COLO829 (cell line): Measurements from ENCODE around the gene RNF223.

Experiments used
- DNase-seq: peaks from one replicate; pipeline ENCODE4 v3.0.0; 2012; ENCODE audit warnings: low spot score

RNF223 gene

DNA sequence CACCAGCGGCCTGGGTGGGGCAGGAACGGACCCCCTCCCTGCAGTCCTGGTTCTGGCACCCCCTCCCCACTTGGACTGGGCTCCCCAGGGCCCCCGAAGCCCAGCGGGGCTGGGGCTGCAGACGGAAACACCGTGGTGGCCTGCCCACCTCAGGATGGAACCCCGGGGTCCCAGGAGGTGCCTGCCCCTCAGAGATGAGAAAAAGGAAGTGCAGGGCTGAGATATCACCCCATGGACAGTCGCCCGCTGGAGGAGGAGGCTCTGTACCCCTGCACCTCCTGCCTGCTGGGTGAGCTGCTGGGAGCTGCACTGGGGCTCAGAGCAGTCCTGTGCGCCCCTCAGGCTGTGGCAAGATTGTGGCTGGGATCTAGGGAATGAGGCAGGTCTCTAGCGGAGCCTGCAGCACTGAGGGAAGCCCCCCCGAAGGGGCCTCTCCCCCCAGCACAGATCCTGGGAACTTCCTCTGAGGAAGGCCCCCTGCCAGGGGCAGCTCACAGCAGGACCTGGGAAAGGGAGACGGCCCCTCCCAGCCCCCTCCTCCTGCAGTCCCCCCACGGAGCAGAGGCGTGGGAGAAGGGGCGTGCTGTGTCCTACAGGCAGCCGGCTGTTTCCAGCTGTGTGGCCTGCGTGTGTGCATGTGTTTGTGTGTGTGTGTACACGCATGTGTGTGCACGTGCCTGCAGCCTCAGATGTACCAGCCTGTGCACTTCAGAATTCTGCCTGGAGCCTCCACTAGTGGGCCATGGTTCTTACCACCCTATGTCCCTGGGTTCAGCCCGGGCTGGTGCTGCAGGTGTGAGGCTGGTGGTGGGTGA lies 47.3 kb downstream of the RNF223 start:
- no peak for DNase-seq

DNA sequence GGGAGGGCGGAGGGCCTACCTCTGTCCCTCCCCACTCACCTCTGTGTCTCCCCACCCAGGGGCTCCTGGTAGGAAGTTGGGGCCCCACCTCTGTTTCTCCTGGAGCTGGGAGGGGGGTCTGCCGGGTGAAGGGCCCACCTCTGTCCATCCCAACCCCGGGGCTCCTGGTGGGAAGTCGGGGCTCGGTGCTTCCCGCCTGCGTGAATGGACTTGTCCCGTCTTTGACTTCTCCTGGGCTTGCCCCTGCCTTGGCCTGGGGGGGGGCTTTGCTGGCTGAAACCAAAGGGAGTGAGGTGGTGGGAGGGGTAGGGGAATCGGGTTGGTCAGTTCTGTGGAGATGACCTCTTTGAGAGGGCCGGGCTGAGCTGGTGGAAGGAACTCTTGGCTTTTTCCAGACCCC lies 48.4 kb downstream of the RNF223 start:
- DNase-seq = no peak

DNA sequence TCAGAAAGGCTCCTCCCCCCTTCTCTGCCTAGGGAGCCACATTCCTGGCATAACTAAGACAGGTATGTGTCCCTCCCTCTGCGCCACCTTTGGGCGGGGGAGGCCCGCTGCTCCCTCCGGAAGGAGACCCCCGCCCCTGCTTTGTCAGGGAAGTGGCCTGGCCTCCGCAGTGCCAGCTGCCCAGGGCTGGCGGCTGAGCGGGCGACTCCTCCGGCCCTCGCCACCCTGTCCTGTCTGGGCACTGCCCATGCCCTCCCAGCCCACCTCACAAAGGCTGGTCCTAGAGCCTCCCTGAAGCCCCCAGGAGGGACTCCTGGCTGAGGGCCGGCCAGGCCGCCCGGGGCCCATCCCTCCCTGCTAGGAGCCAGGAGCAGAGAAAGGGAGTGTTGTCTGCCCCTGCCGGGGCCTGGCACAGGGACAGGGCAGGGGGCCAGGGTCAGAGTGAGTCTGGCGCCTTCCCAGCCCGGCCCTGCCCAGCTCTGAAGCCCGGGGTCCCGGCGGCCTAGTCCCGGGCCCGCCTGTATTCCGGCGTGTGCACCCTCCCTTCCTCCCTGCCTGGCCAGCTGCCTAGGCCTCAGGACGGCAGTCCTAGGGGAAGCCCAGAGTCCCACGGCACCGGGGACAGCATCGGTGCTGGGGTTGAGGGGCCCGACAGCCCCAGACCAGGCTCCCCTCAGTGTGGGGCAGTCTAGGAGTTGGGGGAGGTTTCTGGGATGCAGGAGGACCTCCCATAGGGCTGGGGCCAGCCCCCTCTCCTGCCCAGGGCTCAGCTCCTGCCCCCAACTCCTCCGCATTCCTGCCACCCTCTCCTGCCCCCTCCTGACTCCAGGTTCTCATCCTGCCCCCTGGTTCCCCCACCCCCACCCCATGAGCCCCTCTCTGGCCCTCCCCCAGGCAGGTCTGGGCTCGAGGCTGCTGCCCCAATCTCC lies 49.1 kb downstream of the RNF223 start:
- no peak for DNase-seq

DNA sequence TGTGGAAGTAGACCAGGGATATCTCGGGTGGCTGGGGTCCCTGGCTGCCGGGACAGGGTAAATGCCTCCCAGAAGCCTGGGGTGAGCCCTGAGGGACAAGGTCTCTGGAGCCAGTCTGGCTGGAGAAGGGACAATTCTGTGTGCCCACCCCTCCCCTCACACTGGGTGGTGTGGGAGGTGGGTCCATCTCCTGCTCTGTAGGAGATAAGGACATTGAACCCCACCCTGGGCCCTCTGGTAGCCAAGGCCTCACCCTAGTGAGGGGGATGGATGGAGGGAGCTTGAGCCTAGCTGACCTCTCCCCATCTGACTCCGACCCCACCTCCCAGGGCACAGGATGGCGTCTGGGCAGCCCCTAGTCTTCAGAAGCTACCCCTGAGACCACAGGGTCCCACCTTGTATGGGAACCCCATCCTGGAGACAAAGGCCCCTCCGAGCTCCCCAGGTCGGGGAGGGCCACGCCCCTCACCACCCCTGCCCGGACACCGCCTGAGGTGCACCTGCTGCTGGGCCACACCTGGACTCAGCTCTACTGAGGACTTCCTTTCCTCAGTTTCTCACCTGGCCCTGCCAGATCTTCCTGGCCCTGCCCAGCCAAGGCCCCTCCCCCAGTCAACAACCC lies 49.8 kb downstream of the RNF223 start:
- no peak for DNase-seq

DNA sequence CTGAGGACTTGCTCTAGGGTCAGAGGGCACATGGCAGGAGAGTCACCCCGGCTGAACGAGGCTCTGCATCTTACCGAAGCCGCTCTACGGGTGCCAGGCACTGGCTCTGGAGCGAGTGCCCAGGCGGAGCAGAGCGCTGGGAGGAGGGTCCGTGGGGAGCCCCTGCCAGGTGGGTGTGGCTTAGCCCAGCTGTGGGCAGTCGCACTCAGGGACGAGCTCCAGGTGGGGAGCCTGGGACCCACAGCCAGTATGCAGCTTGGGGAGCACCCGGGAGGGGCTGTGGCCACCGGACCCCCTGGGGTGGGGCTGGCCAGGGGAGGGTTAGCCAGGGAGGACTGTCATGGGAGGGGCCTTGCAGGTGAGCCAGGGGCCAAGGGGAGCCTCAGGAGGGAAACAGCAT lies 50.4 kb downstream of the RNF223 start:
- no peak for DNase-seq

DNA sequence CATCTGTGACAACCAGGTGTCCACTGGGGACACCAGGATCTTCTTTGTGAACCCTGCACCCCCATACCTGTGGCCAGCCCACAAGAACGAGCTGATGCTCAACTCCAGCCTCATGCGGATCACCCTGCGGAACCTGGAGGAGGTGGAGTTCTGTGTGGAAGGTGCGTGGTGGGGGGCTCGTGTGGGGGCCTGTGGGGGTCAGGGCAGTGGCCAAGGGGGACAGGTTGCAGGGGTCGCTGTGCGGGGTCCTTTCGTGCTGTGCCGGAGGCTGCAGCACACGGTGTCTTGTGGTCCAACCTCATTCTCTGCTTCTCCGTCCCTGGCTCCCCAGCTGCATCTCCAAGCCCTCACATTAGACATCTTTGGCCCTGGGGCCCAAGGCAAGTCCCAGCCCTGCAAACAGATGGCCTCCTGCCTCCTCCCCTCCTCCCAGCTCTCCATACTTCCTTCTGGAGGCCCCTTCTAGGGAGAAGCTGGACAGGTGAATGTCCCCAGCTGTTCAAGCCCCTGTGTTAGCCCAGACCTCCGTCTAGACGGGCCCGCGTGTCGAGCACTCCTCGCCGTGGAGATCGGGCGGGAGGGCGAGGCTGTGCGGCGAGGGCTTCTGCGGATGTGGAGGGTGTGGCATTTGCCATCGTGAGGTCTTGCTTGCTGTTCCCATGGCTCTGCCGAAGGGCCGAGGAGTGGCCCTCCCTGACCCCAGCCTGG lies 51.6 kb downstream of the RNF223 start:
- no peak for DNase-seq

DNA sequence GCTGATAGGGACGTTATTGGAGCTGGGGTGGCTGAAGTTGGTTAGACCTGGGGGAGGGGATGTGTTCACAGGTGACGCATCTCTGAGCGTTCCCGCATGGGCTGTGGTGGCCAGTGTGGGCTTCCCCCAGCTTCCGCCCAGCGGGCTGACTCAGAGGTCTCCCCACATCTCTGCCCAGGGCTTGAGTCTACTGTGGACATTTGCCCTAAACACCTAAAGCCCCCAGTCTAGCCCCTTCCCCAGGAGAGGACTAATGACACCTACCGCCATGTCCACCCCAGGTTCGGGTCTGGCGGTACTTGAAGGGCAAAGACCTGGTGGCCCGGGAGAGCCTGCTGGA lies 52.2 kb downstream of the RNF223 start:
- DNase-seq = no peak

DNA sequence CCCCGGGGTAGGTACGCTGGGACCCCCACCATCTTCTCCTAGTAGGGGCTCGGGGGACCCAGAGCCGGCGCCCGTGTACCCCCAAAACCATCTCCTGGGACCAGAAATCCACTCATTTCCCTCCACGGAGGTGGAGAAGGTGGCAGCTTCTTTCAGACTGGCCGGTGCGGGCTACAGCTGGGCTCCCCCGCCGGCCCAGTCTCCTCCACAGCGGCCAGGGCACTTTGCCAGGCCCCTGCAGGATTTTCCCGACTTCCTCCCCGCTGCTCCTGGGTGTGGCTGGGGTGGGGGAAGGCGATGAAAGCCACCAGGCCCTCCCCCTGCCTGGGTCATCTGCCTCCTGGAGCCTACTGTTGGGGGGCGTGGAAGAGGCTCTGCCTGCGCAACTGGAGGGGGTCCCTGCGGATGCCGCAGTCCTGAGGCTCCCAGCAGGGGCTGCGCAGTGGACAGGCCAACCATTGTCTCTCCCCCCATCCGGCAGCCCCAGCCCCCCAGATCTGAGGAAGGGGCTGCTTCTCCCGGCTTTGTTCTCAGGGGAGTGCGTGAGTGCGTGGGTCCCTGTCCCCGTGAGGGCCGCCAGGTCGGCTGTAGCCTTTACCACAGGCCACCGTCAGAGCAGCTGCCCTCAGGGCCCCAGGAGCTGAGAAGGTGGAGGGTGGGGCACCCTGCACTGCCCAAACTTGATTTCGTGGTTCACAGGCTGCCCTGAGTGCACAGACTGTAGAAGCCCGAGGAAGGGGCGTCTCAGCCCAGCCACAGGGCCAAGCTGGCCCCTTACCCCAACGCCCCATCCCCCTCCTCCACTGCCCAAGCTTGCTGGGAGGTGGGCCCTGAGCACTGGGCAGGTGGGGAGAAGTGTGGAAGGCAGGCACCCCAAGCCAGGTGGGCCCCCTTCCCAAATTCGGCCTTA lies 52.8 kb downstream of the RNF223 start:
- DNase-seq = peak; percentile 41
